GM18499 (cell line): ENCODE measurements around the gene DPF3.

ENCODE experiments used
- ATAC-seq: cut with Tn5 transposase; IDR thresholded peaks from one replicate; pipeline ENCODE4 v1.9.1; 2021; ENCODE audit warnings: moderate number of reproducible peaks; ENCODE audit not compliant: insufficient read depth, unreplicated experiment

Gene DPF3

DNA sequence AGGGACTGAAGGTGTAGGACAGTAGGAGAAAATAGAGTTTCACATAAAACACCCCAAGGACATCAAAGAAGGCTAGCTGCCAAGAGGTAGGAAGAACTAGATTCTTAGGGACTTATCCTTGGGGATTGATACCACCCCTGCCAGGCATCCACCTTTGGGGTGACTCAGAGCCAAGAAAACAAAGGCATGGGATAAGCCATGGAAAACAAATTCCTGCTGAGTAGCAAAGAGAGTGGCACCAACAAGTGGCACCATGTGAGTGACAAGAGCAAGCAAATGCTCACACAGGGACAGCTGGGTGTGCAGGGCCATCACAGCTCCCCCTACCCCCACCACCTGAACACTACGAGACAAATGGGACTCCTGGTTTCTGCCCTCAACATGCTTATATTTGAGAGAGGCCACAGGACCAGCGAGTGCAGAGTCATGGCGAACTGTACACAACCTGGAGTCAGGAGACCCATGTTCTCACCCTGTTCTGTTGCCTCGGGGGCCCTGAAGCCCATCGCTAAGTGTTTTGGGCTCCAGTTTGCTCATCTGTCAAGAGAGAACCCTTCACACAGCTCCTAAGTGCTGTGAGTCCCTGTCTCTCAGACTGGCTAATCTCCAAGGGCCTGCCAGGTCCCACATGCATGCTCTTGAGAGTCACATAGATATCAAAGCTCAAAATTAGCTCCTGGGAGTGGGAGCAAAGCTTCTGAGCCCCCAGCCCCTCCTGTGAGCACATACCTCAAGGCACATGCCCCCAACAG lies 91.9 kb downstream of the DPF3 start:
- no peak for ATAC-seq

DNA sequence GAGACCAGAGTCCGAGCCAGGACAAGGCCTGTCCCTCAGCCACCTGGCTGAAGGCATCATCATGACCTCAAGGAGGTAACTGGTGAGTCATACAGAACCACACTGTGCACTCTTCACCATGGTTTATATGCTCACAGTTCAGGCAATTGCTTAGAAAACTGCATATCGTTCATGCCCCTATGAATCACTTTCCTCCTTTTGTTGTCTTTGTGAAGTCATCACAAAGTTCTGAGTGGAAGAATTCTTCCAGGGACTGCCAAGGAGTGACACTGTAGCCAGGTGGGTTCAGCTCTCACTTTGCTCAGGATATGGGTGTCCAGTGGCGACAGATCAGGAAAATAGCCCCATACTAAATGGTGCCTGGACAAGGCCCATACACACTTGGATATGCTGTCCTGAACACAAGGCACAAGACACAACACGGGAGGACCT lies 92.5 kb downstream of the DPF3 start:
- no peak for ATAC-seq

DNA sequence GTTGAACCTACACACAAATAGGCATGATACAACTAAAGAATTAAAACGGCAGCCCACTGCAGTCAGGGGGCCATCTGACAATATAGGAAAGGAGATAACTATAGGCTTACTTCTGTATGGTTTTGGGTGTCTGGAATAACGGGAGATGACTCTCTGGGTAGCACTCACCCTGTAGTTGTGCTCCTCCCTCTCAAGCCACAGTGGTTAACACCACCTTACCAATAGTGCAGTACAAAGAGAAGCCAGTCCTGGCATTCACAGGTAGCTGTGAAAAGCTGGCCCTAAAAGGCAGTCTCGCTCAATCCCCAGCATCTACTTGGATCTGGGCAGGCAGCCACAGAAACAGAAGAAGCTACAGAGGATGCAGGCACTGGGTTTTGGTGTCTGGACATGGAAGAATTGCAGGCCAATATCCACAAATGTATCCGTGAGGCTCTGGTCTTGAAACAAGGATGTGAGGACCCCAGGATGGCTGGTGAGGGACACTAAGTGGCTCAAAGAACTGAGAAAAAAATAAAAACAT lies 93.0 kb downstream of the DPF3 start:
- ATAC-seq, result no peak

DNA sequence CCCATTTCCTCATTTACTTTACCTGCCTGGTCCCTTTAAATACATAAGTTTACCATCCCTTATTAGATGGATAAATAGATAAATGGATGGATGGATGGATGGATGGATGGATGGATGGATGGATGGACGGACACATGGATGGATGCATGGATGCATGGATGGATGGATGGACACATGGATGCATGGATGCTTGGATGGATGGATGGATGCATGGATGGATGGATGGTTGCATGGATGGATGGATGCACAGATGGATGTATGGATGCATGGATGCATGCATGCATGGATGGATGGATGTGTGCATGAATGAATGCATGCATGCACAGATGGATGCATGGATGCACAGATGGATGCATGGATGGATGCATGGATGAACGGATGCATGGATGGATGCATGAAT lies 93.6 kb downstream of the DPF3 start:
- ATAC-seq, result no peak

DNA sequence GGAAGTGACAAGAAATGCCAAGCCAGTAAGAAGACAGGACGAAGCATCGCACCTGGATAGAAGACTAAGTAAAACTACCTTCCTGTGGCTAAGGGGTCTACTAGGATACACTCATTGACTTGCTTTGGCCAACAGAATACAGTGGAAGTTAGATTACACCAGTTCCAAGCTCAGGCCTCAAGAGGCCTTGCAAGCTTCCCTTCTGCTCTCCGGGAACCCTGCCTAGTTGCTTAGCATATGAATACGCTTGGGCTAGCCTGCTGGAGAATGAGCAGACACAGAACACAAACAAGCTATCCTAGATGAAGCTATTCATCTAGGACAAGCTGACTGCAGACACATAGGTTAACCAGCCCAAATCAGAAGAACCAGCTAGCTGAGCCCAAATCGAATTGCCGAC lies 97.0 kb downstream of the DPF3 start:
- no peak for ATAC-seq

DNA sequence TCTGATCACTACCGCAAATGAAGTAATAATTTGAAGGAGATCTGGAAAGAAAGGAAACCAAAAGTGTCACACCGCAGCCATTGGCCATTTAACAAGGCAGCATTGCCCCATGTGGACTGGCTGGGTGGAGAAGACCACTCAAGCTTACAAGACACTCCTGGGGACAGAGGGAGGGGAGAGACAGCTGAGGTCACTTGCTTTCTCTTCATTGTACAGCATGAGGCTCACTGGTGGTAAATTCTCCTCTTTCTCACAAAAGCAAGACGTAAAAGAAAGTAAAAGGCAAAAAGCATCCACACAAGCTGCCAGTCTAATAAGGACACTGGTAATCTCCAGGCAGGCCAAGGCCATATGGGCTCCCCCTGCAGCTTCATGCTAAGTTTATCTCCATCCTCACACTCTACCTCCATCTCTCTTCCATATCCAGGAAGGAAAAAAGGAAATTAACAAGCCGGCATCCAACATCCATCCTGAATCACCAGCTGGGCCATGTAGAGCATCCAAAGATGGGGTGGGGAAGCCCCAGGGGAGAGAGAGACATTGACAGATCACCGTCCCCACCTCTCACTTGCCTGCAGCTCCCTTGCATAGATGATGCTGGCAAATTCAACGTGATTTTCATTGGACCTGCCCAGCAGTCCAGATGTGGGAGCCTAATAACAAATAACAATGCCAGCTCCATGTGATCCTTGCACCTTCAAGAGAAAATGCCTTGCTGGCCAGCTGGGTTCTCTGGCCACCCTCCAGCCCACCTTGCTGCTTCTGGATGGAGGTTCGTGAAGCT lies 100.6 kb downstream of the DPF3 start:
- ATAC-seq, result no peak

DNA sequence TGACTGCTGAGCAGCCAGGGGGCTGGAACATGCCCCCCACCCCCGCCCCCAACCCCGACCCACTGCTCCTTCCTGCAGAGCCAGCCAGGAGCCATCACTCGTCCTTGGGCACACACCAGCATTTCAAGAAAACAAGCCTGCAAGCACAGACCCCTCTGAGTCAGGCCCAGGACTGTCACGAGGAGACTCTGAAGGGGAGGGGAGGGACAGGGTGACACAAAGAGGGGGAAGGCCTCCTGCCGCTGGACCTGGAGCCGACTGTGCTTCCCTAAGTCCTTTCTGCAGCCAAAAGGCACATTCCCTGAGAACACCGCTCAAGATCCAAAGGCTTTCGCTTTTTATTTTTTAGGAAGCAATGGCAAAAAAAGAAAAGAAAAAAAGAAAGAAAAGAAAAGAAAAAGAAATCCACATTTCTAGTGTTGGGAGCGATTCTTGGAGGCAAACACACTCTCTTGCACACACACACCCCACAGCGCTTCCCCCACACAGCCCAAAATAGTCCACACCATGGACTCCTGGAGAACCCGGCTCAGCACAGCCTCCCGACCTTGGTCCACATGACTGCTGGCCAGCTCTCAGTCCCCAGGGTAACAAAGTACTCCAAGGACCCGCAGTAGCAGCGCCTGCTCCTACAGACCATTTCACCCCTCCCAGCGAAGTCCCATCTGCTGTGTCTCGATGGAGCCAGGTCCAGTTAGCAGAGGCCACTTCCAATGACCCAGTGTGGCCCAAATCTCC lies 101.7 kb downstream of the DPF3 start:
- no peak for ATAC-seq

DNA sequence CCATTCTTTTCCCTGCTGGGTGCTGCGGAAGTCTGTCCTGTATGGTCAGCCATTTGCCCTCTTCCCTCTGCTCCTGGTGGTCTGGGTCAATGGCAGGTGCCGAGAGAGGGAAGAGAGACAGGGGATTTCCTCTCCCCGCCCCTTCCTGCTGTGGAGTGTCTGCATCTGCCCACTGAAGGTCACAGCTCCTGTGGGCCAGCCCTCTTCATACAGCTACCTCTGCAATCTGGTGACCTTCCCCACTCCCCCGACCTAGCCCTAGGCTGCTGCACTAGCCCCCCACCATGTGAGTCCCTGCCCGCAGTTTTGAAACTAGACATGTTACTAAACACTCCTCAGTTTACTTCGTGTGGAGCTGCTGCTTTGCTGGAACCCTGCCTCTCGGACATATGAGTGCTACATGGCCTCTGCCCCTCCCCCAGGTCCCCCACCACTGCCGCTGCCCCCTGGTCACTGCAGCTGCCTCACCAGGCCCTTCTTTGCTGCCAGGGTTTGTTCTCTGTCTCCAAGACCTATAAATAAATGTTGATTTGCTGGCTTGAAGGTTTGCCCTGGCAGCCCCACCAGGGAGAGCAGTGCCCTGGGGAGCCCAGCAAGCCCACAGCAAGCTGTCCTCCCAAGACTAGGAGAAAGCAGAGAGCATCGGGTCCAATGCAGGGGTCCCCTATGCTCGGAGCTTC lies 102.9 kb downstream of the DPF3 start:
- no peak for ATAC-seq

DNA sequence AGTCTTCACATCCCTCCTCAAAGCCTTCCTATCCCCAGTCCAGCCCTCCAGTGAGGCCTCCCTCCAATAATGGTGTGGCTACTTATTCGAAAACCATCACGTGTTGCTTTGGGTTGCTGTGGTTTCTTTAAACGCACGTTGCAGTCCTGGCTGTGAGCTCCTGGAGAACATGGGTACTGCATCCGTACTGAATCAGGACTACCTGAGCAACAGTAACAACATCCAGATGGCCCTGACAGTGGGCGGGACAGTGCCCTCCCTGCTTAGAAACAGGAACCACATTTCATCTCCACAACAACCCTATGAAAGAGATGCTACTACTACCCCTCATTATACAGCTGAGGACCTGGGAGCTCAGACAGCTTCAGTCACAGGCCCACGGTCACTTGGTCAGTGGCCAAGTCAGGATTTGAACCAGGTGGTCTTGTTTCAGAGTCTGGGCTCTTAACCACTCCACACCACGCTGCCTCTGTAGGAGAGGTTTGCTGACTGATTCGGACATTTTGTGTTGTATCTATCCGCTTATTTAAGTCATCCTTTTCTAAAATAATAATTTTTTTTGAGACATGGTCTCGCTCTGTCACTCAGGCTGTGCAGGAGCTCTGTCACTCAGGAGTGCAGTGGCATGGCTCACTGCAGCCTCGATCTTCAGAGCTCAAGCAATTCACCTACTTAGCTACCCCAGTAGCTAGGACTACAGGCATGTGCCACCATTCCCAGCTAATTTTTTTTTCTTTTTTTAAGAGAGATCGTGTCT lies 104.8 kb downstream of the DPF3 start:
- no peak for ATAC-seq

DNA sequence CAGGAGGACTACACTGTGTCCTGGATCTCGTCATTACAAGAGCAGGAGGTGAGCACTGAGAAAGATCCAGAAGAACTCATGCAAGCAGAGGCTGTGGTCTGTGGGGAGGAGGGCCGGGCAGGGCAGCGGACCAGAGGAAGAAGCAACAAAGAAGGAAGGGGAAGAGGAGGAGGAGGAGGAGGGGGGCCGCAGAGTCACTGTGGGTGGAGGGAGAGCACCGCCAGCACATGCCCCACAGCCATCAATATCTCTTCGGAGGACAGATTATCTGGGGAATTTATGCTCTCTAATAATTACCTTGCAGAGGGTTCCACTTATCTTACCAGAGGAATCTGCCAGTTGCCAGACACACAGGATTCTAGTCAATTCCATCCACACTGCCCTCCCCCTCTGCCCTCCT lies 105.6 kb downstream of the DPF3 start:
- no peak for ATAC-seq

DNA sequence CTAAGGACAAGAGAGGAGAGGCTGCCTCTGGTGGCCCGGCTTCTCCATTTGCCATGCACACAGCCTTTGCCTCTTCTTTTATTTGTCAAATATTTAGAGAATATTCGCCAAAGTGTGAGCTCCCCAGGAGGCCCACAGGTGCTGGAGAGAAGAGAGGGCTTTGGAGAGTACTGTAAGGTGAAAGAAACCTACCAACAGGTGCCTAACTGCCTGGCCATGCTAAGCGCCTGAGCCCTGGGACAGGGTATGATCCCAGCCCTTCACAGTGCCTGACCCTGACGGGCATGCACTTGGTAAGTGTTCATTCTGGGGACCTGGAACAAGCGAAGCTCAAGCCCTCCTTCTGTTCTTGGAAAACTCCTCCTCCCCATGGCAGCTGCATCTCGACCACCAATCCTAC lies 106.1 kb downstream of the DPF3 start:
- ATAC-seq, result no peak

DNA sequence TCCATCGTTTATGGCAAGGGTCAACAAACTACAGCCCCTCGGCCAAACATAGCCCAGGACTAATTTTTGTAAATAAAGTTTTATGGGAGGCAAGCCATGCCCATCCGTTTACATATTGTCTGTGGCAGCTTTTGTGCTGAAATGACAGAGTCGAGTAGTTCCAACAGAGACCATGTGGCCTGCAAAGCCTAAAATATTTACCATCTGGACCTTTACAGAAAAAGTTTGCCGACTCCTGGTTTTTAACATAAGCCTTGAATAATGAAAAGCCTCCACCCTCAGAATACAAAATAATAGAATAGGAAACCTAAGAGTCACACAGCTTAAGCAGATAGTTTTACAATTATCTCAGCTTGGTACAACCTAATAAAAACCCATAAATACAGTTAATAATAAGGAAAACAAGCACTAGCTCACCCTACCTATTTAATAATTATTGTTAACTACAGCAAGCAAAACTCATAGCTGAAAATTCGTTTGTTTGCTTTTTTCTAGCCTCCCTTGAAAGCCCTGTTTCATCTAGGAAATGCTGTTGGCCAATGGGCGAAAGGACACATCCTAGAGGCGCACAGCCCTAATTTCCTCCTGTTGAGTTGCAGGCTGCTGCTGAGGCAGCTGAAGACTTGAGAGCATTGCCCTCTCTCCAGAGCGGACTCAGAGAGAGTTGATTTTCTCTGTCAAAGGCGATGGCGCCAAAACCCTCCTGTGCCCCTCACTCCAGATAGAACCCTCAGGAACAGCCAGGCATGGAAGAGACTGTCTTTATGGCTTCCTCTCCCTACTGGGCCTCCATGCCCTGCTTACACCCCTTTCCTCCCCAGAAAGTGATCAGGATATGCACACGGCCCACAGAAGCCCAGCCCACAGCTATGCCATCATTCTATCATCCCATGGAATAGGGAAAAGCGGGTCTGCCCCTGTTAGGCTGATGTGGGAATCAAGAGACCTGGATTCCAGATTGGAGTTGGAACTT lies 107.2 kb downstream of the DPF3 start:
- ATAC-seq, result no peak

DNA sequence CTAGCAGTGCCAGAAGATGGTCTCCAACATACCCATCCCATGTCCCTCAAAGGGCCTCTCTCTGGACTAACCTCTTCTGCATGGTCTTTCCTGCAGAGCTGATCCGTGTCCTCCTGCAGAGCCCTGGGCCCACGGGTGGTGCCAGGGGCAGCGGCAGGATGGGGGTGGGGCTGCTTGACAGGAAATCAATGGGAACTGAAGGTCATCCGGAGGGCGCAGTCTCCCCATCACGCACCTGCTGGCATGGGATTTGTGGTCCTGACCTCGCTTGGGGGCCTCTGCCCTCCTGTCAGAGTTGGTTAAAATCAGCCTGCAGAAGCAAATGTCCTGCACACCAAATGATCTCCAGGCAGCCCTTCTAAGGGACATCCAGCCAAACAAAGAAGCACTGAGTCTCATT lies 110.2 kb downstream of the DPF3 start:
- ATAC-seq, result no peak

DNA sequence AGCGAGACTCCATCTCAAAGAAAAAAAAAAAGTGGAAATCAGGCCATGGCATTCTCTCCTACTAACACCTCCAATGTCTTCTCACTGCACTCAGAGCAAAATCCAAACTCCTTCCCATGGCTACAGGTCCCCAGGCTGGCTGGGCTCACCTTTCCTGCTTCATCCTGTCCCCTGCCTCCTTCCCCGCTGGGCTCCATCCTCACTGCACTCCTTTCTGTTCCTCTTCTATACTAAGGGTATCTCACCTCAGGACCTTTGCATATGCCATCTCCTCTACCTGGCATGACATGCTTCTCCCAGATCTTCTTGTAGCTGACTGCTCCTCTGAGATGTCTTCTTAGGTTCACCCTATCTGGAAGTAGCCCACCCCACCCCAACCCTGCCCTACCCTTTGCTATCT lies 111.1 kb downstream of the DPF3 start:
- no peak for ATAC-seq

DNA sequence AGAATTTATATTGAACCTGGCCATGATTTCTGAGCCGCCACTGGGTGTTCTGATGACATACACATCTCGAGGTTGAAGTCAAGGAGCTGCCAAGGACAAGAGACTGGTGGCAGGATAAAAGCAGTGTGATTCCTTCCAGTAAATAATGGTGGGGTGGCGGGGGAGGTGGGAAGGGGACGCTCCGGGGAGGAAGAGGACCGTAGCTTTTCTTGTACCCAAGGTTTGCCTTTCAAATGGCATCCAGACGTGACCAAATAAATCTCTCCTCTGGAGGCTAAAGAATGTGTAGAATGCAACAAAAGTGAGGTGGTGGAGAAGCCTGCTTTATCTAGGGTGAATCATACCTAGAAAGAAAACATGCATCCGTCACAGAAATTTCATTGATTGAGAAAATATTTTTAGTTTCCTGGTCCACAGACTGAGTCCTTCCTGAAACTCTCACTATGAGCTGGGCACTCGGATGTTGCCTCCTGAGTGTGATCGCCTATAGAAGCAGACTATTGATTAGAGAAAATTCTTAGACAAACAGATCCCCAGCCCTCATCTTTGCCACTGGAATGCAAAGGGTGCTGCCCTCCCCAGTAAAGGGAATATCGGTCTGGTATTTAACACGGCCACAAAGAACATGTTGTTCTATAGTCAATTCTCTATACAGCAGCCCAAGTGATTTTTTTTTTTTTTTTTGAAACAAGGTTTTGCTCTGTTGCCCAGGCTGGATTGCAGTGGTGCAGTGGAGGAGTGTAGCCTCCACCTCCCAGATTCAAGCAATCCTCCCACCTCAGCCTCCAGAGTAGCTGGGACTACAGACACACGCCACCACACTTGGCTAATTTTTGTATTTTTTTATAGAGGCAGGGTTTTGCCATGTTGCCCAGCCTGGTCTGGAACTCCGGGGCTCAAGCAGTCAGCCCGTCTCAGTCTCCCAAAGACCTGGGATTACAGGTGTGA lies 112.1 kb downstream of the DPF3 start:
- ATAC-seq, result no peak

DNA sequence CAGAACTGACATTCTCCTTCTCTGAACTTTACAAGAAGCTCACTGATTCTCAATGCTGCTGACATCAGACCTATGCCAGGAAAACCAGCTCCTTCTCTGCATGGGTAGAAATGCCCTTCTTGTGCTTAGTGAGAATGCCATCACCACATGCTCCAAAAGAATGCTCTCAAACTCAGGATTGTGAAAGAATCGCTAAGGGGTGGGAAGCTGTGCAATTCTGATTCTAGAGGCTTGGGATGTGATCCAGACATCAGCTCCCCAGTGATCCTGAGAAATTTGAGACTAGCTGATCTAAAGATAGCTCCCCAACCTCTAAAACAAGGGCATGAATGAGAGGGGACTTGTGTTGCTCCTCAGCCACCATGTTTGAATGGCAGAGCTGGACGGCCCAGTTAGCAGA lies 113.2 kb downstream of the DPF3 start:
- ATAC-seq, result no peak

DNA sequence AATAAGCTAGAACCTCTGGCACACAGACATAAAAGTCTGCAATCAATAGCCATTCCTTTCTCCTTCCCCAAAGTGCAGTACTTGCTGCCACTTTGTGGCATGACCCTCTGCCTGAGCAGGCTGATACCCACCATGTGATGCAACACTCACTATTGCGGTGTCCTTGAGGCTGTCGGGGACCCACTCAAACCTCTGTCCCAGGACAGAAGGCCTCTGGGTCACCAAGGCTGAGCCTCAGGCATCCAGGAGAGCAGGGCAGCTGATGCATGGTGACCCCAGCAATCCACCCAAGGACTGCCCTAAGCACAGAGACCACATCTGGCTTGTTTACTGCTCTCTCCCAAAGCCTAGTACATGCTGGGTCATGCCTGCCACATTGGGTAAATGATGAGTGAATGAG lies 114.2 kb downstream of the DPF3 start:
- no peak for ATAC-seq

DNA sequence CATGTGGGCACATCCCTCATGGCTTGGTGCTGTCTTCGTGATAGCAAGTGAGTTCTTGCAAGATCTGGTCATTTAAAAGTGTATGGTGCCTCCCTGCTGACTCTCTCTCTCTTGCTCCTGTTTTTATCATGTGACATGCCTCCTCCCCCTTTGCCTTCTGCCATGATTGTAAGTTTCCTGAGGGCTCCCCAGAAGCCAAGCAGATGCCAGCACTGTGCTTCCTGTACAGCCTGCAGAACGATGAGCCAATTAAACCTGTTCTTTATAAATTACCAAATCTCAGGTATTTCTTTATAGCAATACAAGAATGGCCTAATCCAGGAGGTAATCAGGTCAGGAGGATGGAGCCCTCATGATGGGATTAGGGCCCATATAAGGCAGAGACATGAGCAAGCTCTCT lies 116.3 kb downstream of the DPF3 start:
- no peak for ATAC-seq
